ENCODE results near the gene MYCBPAP. TPM values are rescaled to one million over a fixed set of nuclear protein-coding genes. Genes with fewer than 3 reads are reported as not detected.

MYCBPAP gene
- 2.2 TPM for total RNA-seq

GRCh38 chr17:50507871-50508572, at the start of gene MYCBPAP:
MYCBPAP (plus strand) TSS chr17:50508439; CDS start chr17:50508675, 236 bp downstream.

GRCh38 chr17:50468304-50469207, 39.7 kb upstream of the MYCBPAP start, which contains the start of gene CHAD:
CHAD (minus strand) TSS chr17:50468880; CDS start chr17:50468813, 67 bp downstream.

GRCh38 chr17:50478391-50479381, 29.6 kb upstream of the MYCBPAP start, which contains the start of gene RSAD1:
RSAD1 (plus strand) TSS chr17:50478860; CDS start chr17:50478885, 25 bp downstream.

GRCh38 chr17:50532452-50533024, 24.3 kb downstream of the MYCBPAP start, which contains the start of gene EPN3:
EPN3 (plus strand) TSS chr17:50532735; CDS start chr17:50536557, 3,822 bp downstream.

GRCh38 chr17:50547035-50547735, 38.9 kb downstream of the MYCBPAP start, which contains the start of gene SPATA20:
SPATA20 (plus strand) TSS chr17:50547174; CDS start chr17:50547209, 35 bp downstream.

GRCh38 chr17:50560185-50560824, 52.1 kb downstream of the MYCBPAP start, which contains the start of gene CACNA1G:
CACNA1G (plus strand) TSS chr17:50560715; CDS start chr17:50561460, 745 bp downstream.

Other genes with a start within 250 kb of the MYCBPAP start
- not detected for gene TMEM92, start 234.0 kb upstream of the MYCBPAP start, total RNA-seq
- gene XYLT2, start 162.3 kb upstream of the MYCBPAP start, total RNA-seq, result 8.8 TPM
- 41.6 TPM for gene MRPL27, start 135.3 kb upstream of the MYCBPAP start, total RNA-seq
- 3.4 TPM for gene EME1, start 135.2 kb upstream of the MYCBPAP start, total RNA-seq
- 42.3 TPM for gene LRRC59, start 110.9 kb upstream of the MYCBPAP start, total RNA-seq
- gene ACSF2, start 82.2 kb upstream of the MYCBPAP start, total RNA-seq, result 5.6 TPM
- gene CHAD, start 39.6 kb upstream of the MYCBPAP start, total RNA-seq, result not detected
- gene RSAD1, start 29.6 kb upstream of the MYCBPAP start, total RNA-seq, result 34.7 TPM
- gene EPN3, start 24.3 kb downstream of the MYCBPAP start, total RNA-seq, result 0.63 TPM
- 22.8 TPM for gene SPATA20, start 38.7 kb downstream of the MYCBPAP start, total RNA-seq
- 35.7 TPM for gene CACNA1G, start 52.3 kb downstream of the MYCBPAP start, total RNA-seq
- 1.3 TPM for gene ABCC3, start 126.4 kb downstream of the MYCBPAP start, total RNA-seq
- gene ANKRD40, start 199.5 kb downstream of the MYCBPAP start, total RNA-seq, result 30.4 TPM
- gene LUC7L3, start 211.2 kb downstream of the MYCBPAP start, total RNA-seq, result 248 TPM

Measured in parietal lobe (tissue), 1 donor.